Heart right ventricle (tissue), 16 donors: ENCODE data around the gene BACE1-AS. TPM values are rescaled to one million over a fixed set of nuclear protein-coding genes. Genes with fewer than 3 reads are reported as not detected.
"Not testable (repeated sequence)": the region's sequence is repeated elsewhere in the genome, so short reads cannot be mapped to it uniquely, and the experiment has no call there.

ENCODE experiments used
- ATAC-seq, 8 donors: fragments of 200-7000 bp; cut with Tn5 transposase; one replicate each; pipeline ENCODE4 v1.9.1; 2020; ENCODE audit warnings: mild to moderate bottlenecking in 8 of 8, moderate library complexity in 8 of 8, moderate number of reproducible peaks in 1 of 8
- DNase-seq, 2 donors: peaks; one replicate each; pipeline ENCODE4 v3.0.0-alpha.2; 2020
- H3K27ac ChIP-seq, 10 donors: fragments of 200-600 bp; sonication (generic) in 2 of 10; one replicate each; pipeline versions ENCODE4 v1.5.0 to v1.8.0; 2020 to 2022; ENCODE audit warnings: mild to moderate bottlenecking in 3 of 10
- H3K27me3 ChIP-seq, 7 donors: fragments of 200-600 bp; one replicate each; pipeline ENCODE4 v1.8.0; 2021 to 2022; ENCODE audit warnings: mild to moderate bottlenecking in 2 of 7
- H3K36me3 ChIP-seq, 9 donors: fragments of 200-600 bp; sonication (generic) in 1 of 9; one replicate each; pipeline versions ENCODE4 v1.5.0 to v1.8.0; 2020 to 2022; ENCODE audit warnings: mild to moderate bottlenecking in 2 of 9
- H3K4me1 ChIP-seq, 9 donors: fragments of 200-600 bp; sonication (generic) in 1 of 9; one replicate each; pipeline versions ENCODE4 v1.5.0 to v1.8.0; 2020 to 2022; ENCODE audit warnings: mild to moderate bottlenecking in 4 of 9
- H3K4me3 ChIP-seq, 10 donors: fragments of 200-600 bp; sonication (generic) in 2 of 10; one replicate each; pipeline versions ENCODE4 v1.5.0 to v1.8.0; 2020 to 2022; ENCODE audit warnings: mild to moderate bottlenecking in 7 of 10, moderate library complexity in 2 of 10
- H3K9me3 ChIP-seq, 11 donors: fragments of 200-600 bp in 10 of 11; sonication (generic) in 2 of 11; one replicate each; pipeline versions ENCODE4 v1.5.0 to v1.8.0; 2013 to 2022; ENCODE audit warnings: mild to moderate bottlenecking in 2 of 11, control low read depth in 1 of 11, moderate library complexity in 1 of 11
- CTCF ChIP-seq, 9 donors: fragments of 200-600 bp; sonication (generic) in 2 of 9; IDR thresholded peaks; one replicate each; pipeline versions ENCODE4 v1.5.0 to v1.8.0; 2021 to 2022; ENCODE audit warnings: antibody characterized with exemption in 9 of 9, mild to moderate bottlenecking in 5 of 9, moderate library complexity in 1 of 9
- WGBS, 2 donors: extraction: QIAGEN DNeasy Blood & Tissue Kit; methylation state at CpG; one replicate each; pipeline ENCODE4 v1.1.7; 2013; ENCODE audit warnings: inconsistent platforms in 1 of 2; 5-methylcytosine and 5-hydroxymethylcytosine counted together
- intact Hi-C, 10 donors: fragments of 100-400 bp; cut with DNase I; formaldehyde crosslinking; loops; one replicate each; pipeline versions ENCODE4 v1.11.1 to v1.14.2; 2022
- polyA plus RNA-seq, 2 donors: library from polyadenylated mRNA; stranded (reverse); fragments of 200-250 nt; gene quantifications; one replicate each; pipeline ENCODE4 v1.2.3, GENCODE V29; 2013
- total RNA-seq, 10 donors: library from RNA; stranded (reverse); fragmentation: NEBNext Ultra II Directional in 3 of 10; extraction: Animal tissue kit (Norgen Biotek cat#: 25700) in 3 of 10; gene quantifications; one replicate each; pipeline versions ENCODE4 v1.2.1 to v1.2.4, GENCODE V29; 2021 to 2023
- donor health status: Arrhythmogenic right ventricular cardiomyopathy.
- donor health status: ischemic (EF 13 %, LVEDD 7.1; RV severe dilation, severe dysfunction).
- donor health status: healthy with polysubstance abuse.
- donor health status: DM: no; HTN: yes; CAD: no.
- donor health status: DM: no; HTN: no; CAD: no.
- donor health status: ischemic (EF 25% LVEDD 6.9; RV normal size, moderate dysfunction).
- donor health status: ischemic (EF 25% LVEDD 5.7; RV mildly dilated, moderate dysfunction).
- donor health status: healthy.
- donor health status: DM: yes; HTN: yes; CAD: no.
- donor health status: Ischemic cardiomyopathy.
- donor health status: ischemic (EF 35%, LVEDD 5.7; RV mildly dilated, moderate dysfunction).
- donor health status: nonischemic (EF 11% LVEDD 7.7; RV severe dilation, severe dysfunction).
- donor health status: DM: yes; HTN: yes; CAD: no.
- donor health status: PGD.
- donor health status: ischemic (EF 29% LVEDD 5.4; RV normal size, mild dysfunction).
- donor health status: nonischemic (EF 23%, LVEDD 6.1; RV moderate dilation, normal function).

BACE1-AS gene
- total and polyA plus RNA-seq, 12 donors = 3.9 to 20.0 (median 11.9) TPM

GRCh38 chr11:117319214-117319840 is 28.2 kb downstream of the BACE1-AS start:
- H3K27me3 ChIP-seq = peaks cover 0 to 8% (median 0%) of the 10 kb centered on the region in 7 donors
- DNase-seq (no peak), ATAC-seq (no peak)
- 78 to 81% methylated on average over 5 of the region's 5 CpGs for WGBS, 2 donors
- no peak overlapping the region for H3K4me3 ChIP-seq
- H3K27ac ChIP-seq = no peak overlapping the region
- H3K9me3 ChIP-seq = no peaks in the 10 kb centered on the region
- intact Hi-C loops = loop anchor here in 2 of 10 donors (5.0 to 10.0 kb wide), 2 partner anchors 85 to 87 kb away; partner anchors contain the start of genes PCSK7 (in 2 of the 2) and RNF214 (in 2 of the 2)
- no peak for TF ChIP-seq CTCF (IDR thresholded peaks at IDR 0.05)
- peaks cover 11 to 24% (median 19%) of the 10 kb centered on the region in 9 donors for H3K4me1 ChIP-seq
- H3K36me3 ChIP-seq = no peaks in the 10 kb centered on the region

GRCh38 chr11:117327255-117327566 is 36.1 kb downstream of the BACE1-AS start:
- 16 to 19% methylated on average over 5 of the region's 5 CpGs for WGBS, 2 donors
- H3K36me3 ChIP-seq, H3K9me3 ChIP-seq, H3K27me3 ChIP-seq, ATAC-seq, DNase-seq, intact Hi-C loops: not testable (repeated sequence)
- Histone ChIP-seq H3K4me1 (peaks cover 0 to 19% (median 12%) of the 10 kb centered on the region in 9 donors), H3K27ac (peak overlapping the region in 9 of 10 donors; percentile 78 to 97 (median 93)), H3K4me3 (peak overlapping the region in 9 of 10 donors; percentile 44 to 97 (median 83))

- Histone ChIP-seq H3K4me3 (peak within 1 kb of the TSS; percentile 44 to 97 (median 82)), H3K27ac (peak within 1 kb of the TSS; percentile 24 to 97 (median 92)), H3K4me1 (peaks cover 0 to 19% (median 12%) of the 10 kb centered on the region in 9 donors), H3K9me3 (no peaks in the 10 kb centered on the region), H3K36me3 (no peaks in the 10 kb centered on the region), H3K27me3 (no peaks in the 10 kb centered on the region)
- TF ChIP-seq CTCF (IDR thresholded peaks at IDR 0.05) = no peak
- ATAC-seq (peak; percentile 95 to 99 (median 98)), DNase-seq (peak; percentile 93 to 97)
- intact Hi-C loops = no loop called here
- 0% methylated on average over 64 of the region's 64 CpGs for WGBS, 2 donors
These were observed 36.6 kb downstream of the BACE1-AS start, which contains the start of gene CEP164 for GRCh38 chr11:117327567-117328374. CEP164 (plus strand) TSS chr11:117327854; CDS start chr11:117338587, 10,733 bp downstream.

GRCh38 chr11:117328375-117329010 is 37.3 kb downstream of the BACE1-AS start:
- Histone ChIP-seq H3K4me3 (peak overlapping the region; percentile 44 to 97 (median 82)), H3K4me1 (peaks cover 0 to 19% (median 12%) of the 10 kb centered on the region in 9 donors), H3K36me3 (no peaks in the 10 kb centered on the region), H3K27ac (peak overlapping the region; percentile 24 to 97 (median 92)), H3K27me3 (no peaks in the 10 kb centered on the region), H3K9me3 (no peaks in the 10 kb centered on the region)
- ATAC-seq (peak; percentile 37 to 83 (median 62)), DNase-seq (peak in 1 of 2 donors; percentile 45)
- TF ChIP-seq CTCF (IDR thresholded peaks at IDR 0.05) = no peak
- 2 to 5% methylated on average over 15 of the region's 15 CpGs for WGBS, 2 donors
- intact Hi-C loops = no loop called here
